Breast epithelium (tissue), 3 donors: ENCODE measurements around the gene IFT57.

Experiments
- CTCF ChIP-seq, 3 donors: fragments of 450-650 bp; IDR thresholded peaks; one replicate each; pipeline ENCODE4 v1.5.1; 2016 to 2017; ENCODE audit warnings: antibody characterized with exemption in 3 of 3, mild to moderate bottlenecking in 3 of 3, moderate library complexity in 3 of 3
- POLR2A ChIP-seq: fragments of 450-650 bp; IDR thresholded peaks from one replicate; pipeline ENCODE4 v1.6.1; 2016; ENCODE audit warnings: antibody characterized with exemption, mild to moderate bottlenecking, moderate library complexity

- TF ChIP-seq POLR2A (no peak), CTCF (IDR thresholded peaks at IDR 0.05) (no peak)
These were observed 30.8 kb downstream of the IFT57 start for GRCh38 chr3:108191394-108191793.
